HepG2 (cell line): ENCODE data around the gene DUS1L. TPM values are rescaled to one million over a fixed set of nuclear protein-coding genes. Genes with fewer than 3 reads are reported as not detected.

Experiments used
- CBX1 ChIP-seq: IDR thresholded peaks from one replicate; pipeline ENCODE4 v1.6.1; 2016; ENCODE audit warnings: antibody characterized with exemption, low read depth
- DRAP1 ChIP-seq: IDR thresholded peaks from 2 replicates; pipeline ENCODE4 v1.6.1; 2016; ENCODE audit warnings: missing genetic modification reagents, missing compliant biosample characterization
- GPBP1L1 ChIP-seq: sonication (generic); formaldehyde crosslinking; IDR thresholded peaks from 2 replicates; pipeline ENCODE4 v1.5.0; 2020; ENCODE audit warnings: mild to moderate bottlenecking, missing genetic modification reagents
- GTF2F1 ChIP-seq: fragments of 150-350 bp; IDR thresholded peaks from 2 replicates; pipeline ENCODE4 v1.6.1; 2014; ENCODE audit warnings: low read length
- JDP2 ChIP-seq: sonication (generic); formaldehyde crosslinking; IDR thresholded peaks from 2 replicates; pipeline ENCODE4 v1.8.1; 2022; ENCODE audit warnings: missing genetic modification reagents, borderline replicate concordance
- MEF2D ChIP-seq: sonication (generic); formaldehyde crosslinking; IDR thresholded peaks from 2 replicates; pipeline ENCODE4 v1.5.1; 2020; ENCODE audit warnings: mild to moderate bottlenecking, missing genetic modification reagents
- MLLT10 ChIP-seq: sonication (generic); formaldehyde crosslinking; IDR thresholded peaks from 2 replicates; pipeline ENCODE4 v1.4.0; 2020; ENCODE audit warnings: missing genetic modification reagents
- MTF1 ChIP-seq: sonication (generic); formaldehyde crosslinking; IDR thresholded peaks from 2 replicates; pipeline ENCODE4 v1.5.0; 2020; ENCODE audit warnings: missing genetic modification reagents
- TAF15 ChIP-seq: fragments of 200-400 bp; formaldehyde crosslinking; IDR thresholded peaks from one replicate; pipeline ENCODE4 v1.6.1; 2018; ENCODE audit warnings: mild to moderate bottlenecking, low read depth, low read length; ENCODE audit not compliant: poor library complexity, severe bottlenecking
- TBX3 ChIP-seq: fragments of 450-650 bp; IDR thresholded peaks from 2 replicates; pipeline ENCODE4 v1.6.1; 2017; ENCODE audit warnings: antibody characterized with exemption, mild to moderate bottlenecking, inconsistent platforms, borderline replicate concordance
- ZBTB3 ChIP-seq: sonication (generic); formaldehyde crosslinking; IDR thresholded peaks from 2 replicates; pipeline ENCODE4 v1.4.0; 2020; ENCODE audit warnings: low read depth, mild to moderate bottlenecking, moderate library complexity, missing genetic modification reagents, borderline replicate concordance
- ZFP62 ChIP-seq: sonication (generic); formaldehyde crosslinking; IDR thresholded peaks from 2 replicates; pipeline ENCODE4 v1.4.0; 2020; ENCODE audit warnings: missing genetic modification reagents
- ZHX2 ChIP-seq, 2 experiments: sonication (generic) in 1 of 2; formaldehyde crosslinking in 1 of 2; IDR thresholded peaks; 2 replicates each; pipeline versions ENCODE4 v1.6.1 to v1.9.0; 2014 to 2022; ENCODE audit warnings: antibody characterized with exemption in 1 of 2, borderline replicate concordance in 1 of 2, inconsistent platforms in 1 of 2, low read depth in 1 of 2, missing genetic modification reagents in 1 of 2
- ZNF10 ChIP-seq: sonication (generic); formaldehyde crosslinking; IDR thresholded peaks from 2 replicates; pipeline ENCODE4 v1.4.0; 2020; ENCODE audit warnings: mild to moderate bottlenecking, low read depth, missing genetic modification reagents, borderline replicate concordance
- ZNF326 ChIP-seq: sonication (generic); formaldehyde crosslinking; IDR thresholded peaks from 2 replicates; pipeline ENCODE4 v1.4.0; 2020; ENCODE audit warnings: missing genetic modification reagents, borderline replicate concordance
- ZNF460 ChIP-seq: sonication (generic); formaldehyde crosslinking; IDR thresholded peaks from 2 replicates; pipeline ENCODE4 v1.5.1; 2020; ENCODE audit warnings: missing genetic modification reagents, mild to moderate bottlenecking, borderline replicate concordance
- ZNF614 ChIP-seq: IDR thresholded peaks from 2 replicates; pipeline ENCODE4 v1.6.1; 2018; ENCODE audit warnings: missing biosample characterization, missing genetic modification reagents, inconsistent platforms, borderline replicate concordance
- ZNF703 ChIP-seq: sonication (generic); formaldehyde crosslinking; IDR thresholded peaks from 2 replicates; pipeline ENCODE4 v1.5.1; 2020; ENCODE audit warnings: missing genetic modification reagents, mild to moderate bottlenecking, moderate library complexity, borderline replicate concordance
- ZSCAN22 ChIP-seq: sonication (generic); formaldehyde crosslinking; IDR thresholded peaks from 2 replicates; pipeline ENCODE4 v1.4.0; 2020; ENCODE audit warnings: mild to moderate bottlenecking, missing genetic modification reagents
- polyA plus RNA-seq, 8 experiments: library from polyadenylated mRNA; depleted of rRNA in 3 of 8; stranded (reverse) in 7 of 8; unstranded in 1 of 8; fragments of >200 nt; fragmentation: Illumina TruSeq in 4 of 8; extraction: Trizol in 4 of 8; gene quantifications; 2 replicates each; pipeline versions ENCODE4 v1.2.1 to v1.2.3, GENCODE V29; 2011 to 2016; ENCODE audit warnings: low read depth in 4 of 8, missing spikeins in 1 of 8, mixed read lengths in 1 of 8; ENCODE audit not compliant: insufficient read depth in 1 of 8
- total RNA-seq, 5 experiments: library from RNA; depleted of rRNA; stranded (reverse); fragments of >200 nt; fragmentation: Illumina TruSeq; extraction: Trizol; gene quantifications; 2 replicates each; pipeline ENCODE4 v1.2.3, GENCODE V29; 2016; ENCODE audit warnings: low read depth in 1 of 5

Gene DUS1L
- total and polyA plus RNA-seq, 2 of the 13 experiments (the other 11 are each of a cell fraction or from before 2014, with no cell fraction given) = 81.0 to 109 TPM

GRCh38 chr17:82095777-82096708 is 30.4 kb upstream of the DUS1L start (continued):
- no peak for TF ChIP-seq ZHX2 (IDR thresholded peaks at IDR 0.05; ENCODE audit: low read depth)
- no peak for TF ChIP-seq ZHX2 (CRISPR knock-in tag; IDR thresholded peaks at IDR 0.05; ENCODE audit: borderline replicate concordance)
- TF ChIP-seq GPBP1L1 (CRISPR knock-in tag) = no peak
- TF ChIP-seq ZFP62 (CRISPR knock-in tag) = no peak
- no peak for TF ChIP-seq ZSCAN22
- no peak; the same call in 1 of the 2 replicates for TF ChIP-seq MEF2D
- TF ChIP-seq ZNF10 (CRISPR knock-in tag) = no peak
- no peak for TF ChIP-seq GTF2F1
- no peak for TF ChIP-seq MTF1 (CRISPR knock-in tag)
- no peak for TF ChIP-seq ZNF460 (CRISPR knock-in tag)
- TF ChIP-seq MLLT10 (CRISPR knock-in tag) = peak; percentile 98; the same call in 1 of the 2 replicates
- TF ChIP-seq JDP2 = no peak
- no peak for TF ChIP-seq ZBTB3 (CRISPR knock-in tag)
- TF ChIP-seq TBX3 = no peak
- TF ChIP-seq DRAP1 (CRISPR knock-in tag) = no peak
- TF ChIP-seq CBX1 = no peak
- TF ChIP-seq TAF15 = no peak
- no peak for TF ChIP-seq ZNF326 (CRISPR knock-in tag)
- no peak for TF ChIP-seq ZNF614 (CRISPR knock-in tag)
- TF ChIP-seq ZNF703 (CRISPR knock-in tag) = no peak
